ENCODE measurements around the gene ANP32A. TPM values are rescaled to one million over a fixed set of nuclear protein-coding genes. Genes with fewer than 3 reads are reported as not detected.

Gene ANP32A
- total and polyA plus RNA-seq, 2 donors (not counting 1 experiment from before 2014, with no cell fraction given) = 47.7 to 53.1 TPM

DNA sequence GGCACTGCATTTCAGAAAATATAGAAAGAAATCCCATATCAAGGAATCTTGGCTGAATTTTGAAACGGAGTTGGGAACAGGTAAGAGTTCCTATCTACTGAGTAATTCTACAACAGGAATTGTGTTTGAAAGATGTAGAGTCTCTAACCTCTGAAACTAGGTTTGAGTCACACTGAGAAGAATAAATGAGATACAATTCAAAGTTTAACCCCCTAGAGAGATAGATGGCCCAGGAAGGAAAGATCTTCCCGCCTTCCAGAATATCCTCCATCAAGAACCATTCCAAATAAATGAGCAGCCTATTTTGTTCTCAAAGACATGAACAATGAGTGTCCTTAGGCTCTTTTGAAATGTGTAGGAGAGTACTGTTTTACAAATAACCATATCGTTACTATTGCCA lies 2.9 kb upstream of the ANP32A start:
- H3K36me3 ChIP-seq (ENCODE audit: control insufficient read depth, insufficient read depth, low read length) = no peaks in the 10 kb centered on the region
- H3K27me3 ChIP-seq (ENCODE audit: control insufficient read depth, insufficient read depth, low read length) = no peaks in the 10 kb centered on the region
- no peaks in the 10 kb centered on the region for H3K9me3 ChIP-seq (ENCODE audit: control insufficient read depth, insufficient read depth, low read depth, low read length)
- H3K4me3 ChIP-seq (replicated peaks in 1 of 4; ENCODE audit: control extremely low read depth in 1 of 4, insufficient read depth in 1 of 4, low read depth in 3 of 4, low read length in 4 of 4) = no peak overlapping the region
- DNase-seq (ENCODE audit: low read depth in 2 of 2) = no peak
- H4K20me1 ChIP-seq (ENCODE audit: control insufficient read depth, extremely low read depth, insufficient read depth, low read length) = no peaks in the 10 kb centered on the region
- no peaks in the 10 kb centered on the region for H3K4me1 ChIP-seq (ENCODE audit: control insufficient read depth, extremely low read depth, insufficient read depth, low read length)
- peaks cover 19% of the 10 kb centered on the region for H3K79me2 ChIP-seq (ENCODE audit: control insufficient read depth, insufficient read depth, low read length)
- no peak overlapping the region for H3K4me2 ChIP-seq (ENCODE audit: extremely low read depth, insufficient read depth, low read length)
- no peak overlapping the region for H2AFZ ChIP-seq (ENCODE audit: low read length)
- H3K27ac ChIP-seq (ENCODE audit: insufficient read depth, low read length) = no peak overlapping the region
- no peak overlapping the region for H3K9ac ChIP-seq (ENCODE audit: insufficient read depth, low read length)
- TF ChIP-seq EZH2 (IDR thresholded peaks at IDR 0.05; ENCODE audit: low read length, missing control alignments) = no peak
- TF ChIP-seq, protein P1, sequence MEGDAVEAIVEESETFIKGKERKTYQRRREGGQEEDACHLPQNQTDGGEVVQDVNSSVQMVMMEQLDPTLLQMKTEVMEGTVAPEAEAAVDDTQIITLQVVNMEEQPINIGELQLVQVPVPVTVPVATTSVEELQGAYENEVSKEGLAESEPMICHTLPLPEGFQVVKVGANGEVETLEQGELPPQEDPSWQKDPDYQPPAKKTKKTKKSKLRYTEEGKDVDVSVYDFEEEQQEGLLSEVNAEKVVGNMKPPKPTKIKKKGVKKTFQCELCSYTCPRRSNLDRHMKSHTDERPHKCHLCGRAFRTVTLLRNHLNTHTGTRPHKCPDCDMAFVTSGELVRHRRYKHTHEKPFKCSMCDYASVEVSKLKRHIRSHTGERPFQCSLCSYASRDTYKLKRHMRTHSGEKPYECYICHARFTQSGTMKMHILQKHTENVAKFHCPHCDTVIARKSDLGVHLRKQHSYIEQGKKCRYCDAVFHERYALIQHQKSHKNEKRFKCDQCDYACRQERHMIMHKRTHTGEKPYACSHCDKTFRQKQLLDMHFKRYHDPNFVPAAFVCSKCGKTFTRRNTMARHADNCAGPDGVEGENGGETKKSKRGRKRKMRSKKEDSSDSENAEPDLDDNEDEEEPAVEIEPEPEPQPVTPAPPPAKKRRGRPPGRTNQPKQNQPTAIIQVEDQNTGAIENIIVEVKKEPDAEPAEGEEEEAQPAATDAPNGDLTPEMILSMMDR (conservative IDR thresholded peaks at IDR 0.05 in 1 of 2, IDR thresholded peaks at IDR 0.05 in 1 of 2; ENCODE audit: low read depth in 1 of 2, low read length in 2 of 2) = no peak

DNA sequence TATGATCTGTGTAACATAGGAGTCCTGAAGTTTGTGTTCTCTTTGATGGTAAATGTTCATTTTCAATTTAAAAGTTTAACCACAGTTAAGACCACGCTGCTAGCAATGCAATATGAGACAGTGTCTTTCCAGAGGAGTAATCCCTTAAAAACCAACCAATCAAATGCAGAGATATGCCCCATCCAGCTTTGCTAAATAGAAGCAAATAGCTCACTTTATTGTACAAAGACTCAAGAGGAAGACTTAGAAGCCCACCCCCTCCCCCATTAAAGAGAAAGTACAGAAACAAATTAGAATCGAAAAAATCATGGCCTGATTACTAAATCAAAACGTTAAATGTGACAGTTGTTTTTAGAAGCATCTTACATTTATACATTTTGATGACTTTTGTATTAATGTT lies 2.1 kb upstream of the ANP32A start:
- H2AFZ ChIP-seq (ENCODE audit: low read length) = no peak overlapping the region
- no peaks in the 10 kb centered on the region for H3K4me1 ChIP-seq (ENCODE audit: control insufficient read depth, extremely low read depth, insufficient read depth, low read length)
- H3K9ac ChIP-seq (ENCODE audit: insufficient read depth, low read length) = no peak overlapping the region
- no peaks in the 10 kb centered on the region for H3K36me3 ChIP-seq (ENCODE audit: control insufficient read depth, insufficient read depth, low read length)
- H3K4me3 ChIP-seq (replicated peaks in 1 of 4; ENCODE audit: control extremely low read depth in 1 of 4, insufficient read depth in 1 of 4, low read depth in 3 of 4, low read length in 4 of 4) = peak overlapping the region in 1 of 4 experiments; percentile 91
- no peaks in the 10 kb centered on the region for H4K20me1 ChIP-seq (ENCODE audit: control insufficient read depth, extremely low read depth, insufficient read depth, low read length)
- H3K4me2 ChIP-seq (ENCODE audit: extremely low read depth, insufficient read depth, low read length) = no peak overlapping the region
- H3K27me3 ChIP-seq (ENCODE audit: control insufficient read depth, insufficient read depth, low read length) = no peaks in the 10 kb centered on the region
- TF ChIP-seq, protein P1 (conservative IDR thresholded peaks at IDR 0.05 in 1 of 2, IDR thresholded peaks at IDR 0.05 in 1 of 2; ENCODE audit: low read depth in 1 of 2, low read length in 2 of 2) = no peak
- no peak for TF ChIP-seq EZH2 (IDR thresholded peaks at IDR 0.05; ENCODE audit: low read length, missing control alignments)
- H3K79me2 ChIP-seq (ENCODE audit: control insufficient read depth, insufficient read depth, low read length) = peaks cover 23% of the 10 kb centered on the region
- no peaks in the 10 kb centered on the region for H3K9me3 ChIP-seq (ENCODE audit: control insufficient read depth, insufficient read depth, low read depth, low read length)
- no peak overlapping the region for H3K27ac ChIP-seq (ENCODE audit: insufficient read depth, low read length)
- peak in 1 of 2 donors; percentile 25 for DNase-seq (ENCODE audit: low read depth in 2 of 2)

DNA sequence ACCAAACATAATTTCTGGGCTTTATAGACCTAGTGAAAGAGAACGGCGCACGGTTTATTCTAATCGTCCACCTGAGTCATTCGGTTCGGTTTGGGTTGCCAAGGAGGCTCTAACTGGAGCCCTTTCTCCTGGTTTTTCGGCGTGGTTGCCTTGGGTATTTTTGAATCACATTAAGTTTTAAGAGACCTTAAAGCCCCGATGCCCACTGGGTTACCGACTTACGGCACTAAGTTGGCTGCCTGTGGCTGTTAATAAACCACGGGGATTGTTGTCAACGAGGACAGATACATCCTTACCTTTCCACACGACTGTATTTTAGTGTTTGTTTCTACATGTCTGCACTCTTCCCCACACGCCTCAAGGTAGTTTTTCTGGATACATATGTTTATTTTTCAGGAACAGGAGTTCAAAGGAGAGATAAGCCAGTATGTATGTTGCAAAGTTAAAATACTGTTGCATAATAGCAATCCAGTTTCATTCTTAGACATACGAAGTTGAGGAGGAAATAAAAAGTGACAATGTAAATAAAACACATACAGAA lies 1.2 kb upstream of the ANP32A start:
- no peak overlapping the region for H2AFZ ChIP-seq (ENCODE audit: low read length)
- no peaks in the 10 kb centered on the region for H3K9me3 ChIP-seq (ENCODE audit: control insufficient read depth, insufficient read depth, low read depth, low read length)
- no peaks in the 10 kb centered on the region for H4K20me1 ChIP-seq (ENCODE audit: control insufficient read depth, extremely low read depth, insufficient read depth, low read length)
- no peaks in the 10 kb centered on the region for H3K27me3 ChIP-seq (ENCODE audit: control insufficient read depth, insufficient read depth, low read length)
- no peaks in the 10 kb centered on the region for H3K36me3 ChIP-seq (ENCODE audit: control insufficient read depth, insufficient read depth, low read length)
- no peak overlapping the region for H3K27ac ChIP-seq (ENCODE audit: insufficient read depth, low read length)
- no peak overlapping the region for H3K9ac ChIP-seq (ENCODE audit: insufficient read depth, low read length)
- peak in 1 of 2 donors; percentile 34 for DNase-seq (ENCODE audit: low read depth in 2 of 2)
- peak overlapping the region; percentile 80 for H3K4me2 ChIP-seq (ENCODE audit: extremely low read depth, insufficient read depth, low read length)
- peak overlapping the region; percentile 40 to 93 (median 89) for H3K4me3 ChIP-seq (replicated peaks in 1 of 4; ENCODE audit: control extremely low read depth in 1 of 4, insufficient read depth in 1 of 4, low read depth in 3 of 4, low read length in 4 of 4)
- H3K79me2 ChIP-seq (ENCODE audit: control insufficient read depth, insufficient read depth, low read length) = peaks cover 31% of the 10 kb centered on the region
- no peak for TF ChIP-seq EZH2 (IDR thresholded peaks at IDR 0.05; ENCODE audit: low read length, missing control alignments)
- H3K4me1 ChIP-seq (ENCODE audit: control insufficient read depth, extremely low read depth, insufficient read depth, low read length) = no peaks in the 10 kb centered on the region
